Ovary (tissue), 9 donors: ENCODE results near the gene CTNNA1. TPM values are rescaled to one million over a fixed set of nuclear protein-coding genes. Genes with fewer than 3 reads are reported as not detected.

Source experiments
- DNase-seq, 5 donors: peaks; one replicate each; pipeline ENCODE4 v3.0.0-alpha.2; 2019 to 2020
- H3K27ac ChIP-seq, 2 donors: fragments of 200-600 bp; one replicate each; pipeline versions ENCODE4 v1.5.1 to v1.8.0; 2019 to 2022
- H3K27me3 ChIP-seq: fragments of 200-600 bp; one replicate; pipeline ENCODE4 v1.8.0; 2022
- H3K36me3 ChIP-seq: fragments of 200-600 bp; sonication (generic); one replicate; pipeline ENCODE4 v1.5.1; 2019
- H3K4me1 ChIP-seq: one replicate; pipeline ENCODE4 v1.8.1; 2013; ENCODE audit warnings: mild to moderate bottlenecking, moderate library complexity; ENCODE audit not compliant: insufficient read depth
- H3K4me3 ChIP-seq: fragments of 200-600 bp; sonication (generic); one replicate; pipeline ENCODE4 v1.5.1; 2017
- H3K9me3 ChIP-seq, 2 donors: fragments of 200-600 bp in 1 of 2; sonication (generic) in 1 of 2; one replicate each; pipeline versions ENCODE4 v1.5.1 to v1.8.1; 2013 to 2019; ENCODE audit warnings: mild to moderate bottlenecking in 1 of 2, moderate library complexity in 1 of 2
- CTCF ChIP-seq, 3 donors: fragments of 450-650 bp in 2 of 3; fragments of 200-600 bp in 1 of 3; IDR thresholded peaks; one replicate each; pipeline versions ENCODE4 v1.5.1 to v1.8.0; 2016 to 2022; ENCODE audit warnings: antibody characterized with exemption in 3 of 3, mild to moderate bottlenecking in 1 of 3
- EP300 ChIP-seq: sonication (generic); formaldehyde crosslinking; IDR thresholded peaks from one replicate; pipeline ENCODE4 v1.6.1; 2017; ENCODE audit warnings: antibody characterized with exemption
- POLR2A ChIP-seq: fragments of 450-650 bp; IDR thresholded peaks from one replicate; pipeline ENCODE4 v1.6.1; 2017; ENCODE audit warnings: antibody characterized with exemption, mild to moderate bottlenecking, moderate library complexity
- WGBS, 3 donors: extraction: QIAGEN DNeasy Blood & Tissue Kit in 1 of 3; methylation state at CpG; one replicate each; pipeline versions ENCODE4 v1.1.5 to v1.1.7; 2013 to 2017; 5-methylcytosine and 5-hydroxymethylcytosine counted together
- intact Hi-C, 4 donors: fragments of 100-400 bp; cut with DNase I; formaldehyde crosslinking; loops; one replicate each; pipeline versions ENCODE4 v1.11.0 to v1.15.1; 2022 to 2023
- polyA plus RNA-seq, 2 donors: library from polyadenylated mRNA; stranded (reverse); fragments of 200-250 nt in 1 of 2; fragments of 350-450 nt in 1 of 2; fragmentation: Illumina TruSeq in 1 of 2; extraction: RNeasy Lipid Tissue Mini Kit (QIAGEN cat#74804) in 1 of 2; gene quantifications; one replicate each; pipeline ENCODE4 v1.2.3, GENCODE V29; 2013 to 2014
- total RNA-seq, 7 donors: library from RNA; depleted of rRNA in 2 of 7; stranded (reverse); fragments of >200 nt in 2 of 7; fragmentation: NEBNext Ultra II Directional in 3 of 7; extraction: Animal tissue kit (Norgen Biotek cat#: 25700) in 3 of 7; gene quantifications; one replicate each; pipeline versions ENCODE4 v1.1.0 to v1.2.4, GENCODE V29; 2016 to 2023
- donor health status: DM: no; HTN: no; CAD: no; lungs with moderate emphysema.
- donor health status: DM: no; HTN: no; CAD: no.
- donor health status: Bipolar disorder and iron deficiency.
- donor health status: DM: yes; HTN: yes; CAD: no.
- donor health status: DM: no; HTN: no; CAD: no.
- donor health status: DM: yes; HTN: yes; CAD: no.

The CTNNA1 gene
- total and polyA plus RNA-seq, 9 donors = 125 to 306 (median 230) TPM

- no peak for TF ChIP-seq CTCF (IDR thresholded peaks at IDR 0.05)
- TF ChIP-seq POLR2A = no peak
- no peak for TF ChIP-seq EP300
- WGBS, 3 donors = 91 to 96% (median 94%) methylated on average over 5 of the region's 5 CpGs
- intact Hi-C loops = no loop called here
Measured at GRCh38 chr5:138960145-138960692, 207.0 kb downstream of the CTNNA1 start.

GRCh38 chr5:138961221-138961620 lies 208.0 kb downstream of the CTNNA1 start:
- intact Hi-C loops = no loop called here
- Histone ChIP-seq H3K4me3 (no peak overlapping the region), H3K36me3 (no peaks in the 10 kb centered on the region), H3K27me3 (no peaks in the 10 kb centered on the region), H3K9me3 (no peaks in the 10 kb centered on the region), H3K4me1 (peaks cover 14% of the 10 kb centered on the region), H3K27ac (no peak overlapping the region)
- TF ChIP-seq POLR2A = no peak
- TF ChIP-seq CTCF (IDR thresholded peaks at IDR 0.05) = no peak
- no peak for TF ChIP-seq EP300
- WGBS, 3 donors = 94 to 97% (median 97%) methylated on average over 1 of the region's 1 CpG
- DNase-seq = no peak

More at GRCh38 chr5:138960145-138960692, 207.0 kb downstream of the CTNNA1 start:
- DNase-seq = no peak
- H3K36me3 ChIP-seq = no peaks in the 10 kb centered on the region
- no peak overlapping the region for H3K4me3 ChIP-seq
- no peaks in the 10 kb centered on the region for H3K9me3 ChIP-seq
- H3K4me1 ChIP-seq = peaks cover 17% of the 10 kb centered on the region
- H3K27ac ChIP-seq = no peak overlapping the region
- no peaks in the 10 kb centered on the region for H3K27me3 ChIP-seq

GRCh38 chr5:138961729-138962128 lies 208.5 kb downstream of the CTNNA1 start:
- no peaks in the 10 kb centered on the region for H3K27me3 ChIP-seq
- TF ChIP-seq CTCF (IDR thresholded peaks at IDR 0.05) (no peak), POLR2A (no peak), EP300 (no peak)
- H3K36me3 ChIP-seq = no peaks in the 10 kb centered on the region
- no peak overlapping the region for H3K27ac ChIP-seq
- H3K9me3 ChIP-seq = no peaks in the 10 kb centered on the region
- intact Hi-C loops = no loop called here
- 87 to 96% (median 89%) methylated on average over 1 of the region's 1 CpG for WGBS, 3 donors
- H3K4me3 ChIP-seq = no peak overlapping the region
- DNase-seq = no peak
- H3K4me1 ChIP-seq = peaks cover 14% of the 10 kb centered on the region

GRCh38 chr5:138962614-138963370 lies 209.6 kb downstream of the CTNNA1 start:
- no peak for DNase-seq
- WGBS, 3 donors = 56 to 68% (median 59%) methylated on average over 4 of the region's 4 CpGs
- Histone ChIP-seq H3K4me1 (peaks cover 14% of the 10 kb centered on the region), H3K27me3 (no peaks in the 10 kb centered on the region), H3K9me3 (no peaks in the 10 kb centered on the region), H3K4me3 (no peak overlapping the region), H3K36me3 (no peaks in the 10 kb centered on the region), H3K27ac (no peak overlapping the region)
- intact Hi-C loops = no loop called here
- no peak for TF ChIP-seq EP300
- TF ChIP-seq CTCF (IDR thresholded peaks at IDR 0.05) = no peak
- no peak for TF ChIP-seq POLR2A
